ENCODE results near the gene MRM1.

GRCh38 chr17:36647636-36648035 is 46.3 kb downstream of the MRM1 start:
- TF ChIP-seq CTCF (IDR thresholded peaks at IDR 0.05) (no peak), POLR2A (IDR thresholded peaks at IDR 0.05) (no peak)

All from transverse colon (tissue), 3 donors.